CD14-positive monocyte (primary cell): ENCODE measurements around the gene ADAMTSL1. TPM values are rescaled to one million over a fixed set of nuclear protein-coding genes. Genes with fewer than 3 reads are reported as not detected.

ENCODE experiments used
- DNase-seq, 3 donors: peaks; one replicate each; pipeline ENCODE4 v3.0.0-alpha.2; 2011 to 2022
- H2AFZ ChIP-seq: 2 replicates; pipeline ENCODE4 v1.6.0; 2012; ENCODE audit warnings: mild to moderate bottlenecking, low read depth, low read length, inconsistent platforms; ENCODE audit not compliant: insufficient read depth, poor library complexity, severe bottlenecking
- H3K27ac ChIP-seq, 2 donors: 1 replicate in 1 of 2; 2 replicates in 1 of 2; pipeline ENCODE4 v1.5.1; 2012 to 2013; ENCODE audit warnings: low read length in 2 of 2, control low read depth in 1 of 2, inconsistent platforms in 1 of 2, low read depth in 1 of 2, mild to moderate bottlenecking in 1 of 2
- H3K27me3 ChIP-seq, 2 donors: one replicate each; pipeline versions ENCODE4 v1.6.0 to v1.6.1; 2011 to 2013; ENCODE audit warnings: low read length in 2 of 2; ENCODE audit not compliant: control insufficient read depth in 2 of 2, insufficient read depth in 2 of 2
- H3K36me3 ChIP-seq, 2 donors: replicated peaks in 1 of 2; 1 replicate in 1 of 2; 2 replicates in 1 of 2; pipeline versions ENCODE4 v1.5.1 to v1.6.1; 2012 to 2013; ENCODE audit warnings: low read length in 2 of 2, control low read depth in 1 of 2, inconsistent platforms in 1 of 2, mild to moderate bottlenecking in 1 of 2; ENCODE audit not compliant: insufficient read depth in 2 of 2, control insufficient read depth in 1 of 2
- H3K4me1 ChIP-seq, 2 donors: 1 replicate in 1 of 2; 2 replicates in 1 of 2; pipeline versions ENCODE4 v1.5.1 to v1.6.1; 2012 to 2013; ENCODE audit warnings: low read length in 2 of 2, control low read depth in 1 of 2, inconsistent platforms in 1 of 2, mild to moderate bottlenecking in 1 of 2, moderate library complexity in 1 of 2; ENCODE audit not compliant: insufficient read depth in 2 of 2, control insufficient read depth in 1 of 2
- H3K4me2 ChIP-seq: replicated peaks from 2 replicates; pipeline ENCODE3; 2012; ENCODE audit warnings: low read length, moderate library complexity, mild to moderate bottlenecking; ENCODE audit not compliant: poor library complexity, severe bottlenecking; ENCODE audit errors: extremely low read depth
- H3K4me3 ChIP-seq, 3 experiments: fragments of 200-600 bp in 1 of 3; sonication (generic) in 1 of 3; replicated peaks in 1 of 3; 1 replicate in 2 of 3; 2 replicates in 1 of 3; pipeline ENCODE4 v1.5.1; 2011 to 2013; ENCODE audit warnings: low read length in 3 of 3, mild to moderate bottlenecking in 3 of 3, control low read depth in 2 of 3, low read depth in 2 of 3, inconsistent platforms in 1 of 3, moderate library complexity in 1 of 3
- H3K79me2 ChIP-seq: 2 replicates; pipeline ENCODE4 v1.6.0; 2012; ENCODE audit warnings: mild to moderate bottlenecking, control low read depth, inconsistent platforms, low read length, moderate library complexity; ENCODE audit not compliant: insufficient read depth
- H3K9ac ChIP-seq: 2 replicates; pipeline ENCODE4 v1.6.0; 2017; ENCODE audit warnings: low read length, mild to moderate bottlenecking; ENCODE audit not compliant: insufficient read depth, poor library complexity, severe bottlenecking
- H3K9me3 ChIP-seq, 2 donors: replicated peaks in 1 of 2; 1 replicate in 1 of 2; 2 replicates in 1 of 2; pipeline versions ENCODE4 v1.5.1 to v1.6.1; 2012 to 2013; ENCODE audit warnings: low read length in 2 of 2, control low read depth in 1 of 2; ENCODE audit not compliant: control insufficient read depth in 1 of 2, insufficient read depth in 1 of 2
- H4K20me1 ChIP-seq: 2 replicates; pipeline ENCODE4 v1.6.0; 2012; ENCODE audit warnings: mild to moderate bottlenecking, low read length, control low read depth, moderate library complexity; ENCODE audit not compliant: insufficient read depth
- H3K27ac Mint-ChIP-seq, 7 donors: one replicate each; pipeline ENCODE4 v1.8.0; 2020; ENCODE audit warnings: mild to moderate bottlenecking in 7 of 7, mixed read lengths in 7 of 7, moderate library complexity in 6 of 7, inconsistent platforms in 2 of 7
- H3K27me3 Mint-ChIP-seq, 3 donors: one replicate each; pipeline ENCODE4 v1.8.0; 2021 to 2022; ENCODE audit warnings: low read depth in 3 of 3, mild to moderate bottlenecking in 3 of 3, mixed read lengths in 3 of 3, moderate library complexity in 3 of 3, inconsistent platforms in 1 of 3
- H3K36me3 Mint-ChIP-seq, 2 donors: one replicate each; pipeline ENCODE4 v1.8.0; 2020; ENCODE audit warnings: mixed read lengths in 2 of 2, inconsistent platforms in 1 of 2, mild to moderate bottlenecking in 1 of 2
- H3K4me1 Mint-ChIP-seq: one replicate; pipeline ENCODE4 v1.8.0; 2020; ENCODE audit warnings: mild to moderate bottlenecking, mixed read lengths
- H3K4me3 Mint-ChIP-seq, 2 donors: one replicate each; pipeline ENCODE4 v1.8.0; 2020; ENCODE audit warnings: mild to moderate bottlenecking in 2 of 2, mixed read lengths in 2 of 2, moderate library complexity in 1 of 2
- H3K9me3 Mint-ChIP-seq, 7 donors: one replicate each; pipeline ENCODE4 v1.8.0; 2020 to 2022; ENCODE audit warnings: mixed read lengths in 7 of 7, mild to moderate bottlenecking in 6 of 7, moderate library complexity in 6 of 7, inconsistent platforms in 2 of 7
- CTCF ChIP-seq: fragments of 200-600 bp; IDR thresholded peaks from one replicate; pipeline ENCODE4 v1.8.0; 2022; ENCODE audit warnings: antibody characterized with exemption, mild to moderate bottlenecking
- WGBS: methylation state at CpG from one replicate; pipeline ENCODE4 v1.1.5; 2013; ENCODE audit warnings: missing lambda C conversion rate; ENCODE audit not compliant: insufficient coverage; 5-methylcytosine and 5-hydroxymethylcytosine counted together
- intact Hi-C, 2 donors: fragments of 100-400 bp; cut with micrococcal nuclease; formaldehyde crosslinking; loops; one replicate each; pipeline versions ENCODE4 v1.15.0 to v1.15.1; 2023
- polyA plus RNA-seq, 3 donors: library from polyadenylated mRNA; depleted of rRNA in 1 of 3; unstranded in 2 of 3; stranded (reverse) in 1 of 3; fragments of 300-500 nt in 2 of 3; fragments of >200 nt in 1 of 3; fragmentation: Illumina TruSeq in 2 of 3; gene quantifications; 1 replicate in 2 of 3; 2 replicates in 1 of 3; pipeline ENCODE4 v1.2.3, GENCODE V29; 2012 to 2021

The ADAMTSL1 gene
- polyA plus RNA-seq, 3 donors: not detected

- H3K9me3 ChIP-seq: peaks cover 10 to 13% of the 10 kb centered on the region in 2 donors
- Mint-ChIP-seq H3K4me3 (no peak overlapping the region), H3K36me3 (no peaks in the 10 kb centered on the region), H3K9me3 (peaks cover 3 to 14% (median 7%) of the 10 kb centered on the region in 7 donors), H3K27me3 (peaks cover 0 to 4% (median 1%) of the 10 kb centered on the region in 3 donors), H3K27ac (no peak overlapping the region), H3K4me1 (no peaks in the 10 kb centered on the region)
- no peaks in the 10 kb centered on the region for H3K79me2 ChIP-seq
- no peak overlapping the region for H3K4me3 ChIP-seq
- no peak for TF ChIP-seq CTCF
- intact Hi-C loops: no loop called here
- 73% methylated on average over 3 of the region's 3 CpGs for WGBS
- H3K9ac ChIP-seq: no peak overlapping the region
- H3K4me1 ChIP-seq: no peaks in the 10 kb centered on the region
- H2AFZ ChIP-seq: no peak overlapping the region
- H3K27ac ChIP-seq: no peak overlapping the region
- no peaks in the 10 kb centered on the region for H4K20me1 ChIP-seq
- no peaks in the 10 kb centered on the region for H3K27me3 ChIP-seq
- H3K36me3 ChIP-seq: no peaks in the 10 kb centered on the region
- DNase-seq: no peak
- no peak overlapping the region for H3K4me2 ChIP-seq
Observed at GRCh38 chr9:18595597-18595996, 121.6 kb downstream of the ADAMTSL1 start.

GRCh38 chr9:18596920-18597319 lies 123.0 kb downstream of the ADAMTSL1 start:
- Histone ChIP-seq H3K27me3 (no peaks in the 10 kb centered on the region), H3K36me3 (no peaks in the 10 kb centered on the region), H2AFZ (no peak overlapping the region), H3K4me3 (no peak overlapping the region), H3K79me2 (no peaks in the 10 kb centered on the region), H4K20me1 (no peaks in the 10 kb centered on the region), H3K27ac (no peak overlapping the region), H3K9ac (no peak overlapping the region), H3K9me3 (peaks cover 6 to 10% of the 10 kb centered on the region in 2 donors), H3K4me1 (no peaks in the 10 kb centered on the region), H3K4me2 (no peak overlapping the region)
- DNase-seq: no peak
- no CpG with 5 or more reads among the region's 1 CpG for WGBS
- intact Hi-C loops: no loop called here
- Mint-ChIP-seq H3K4me1 (no peaks in the 10 kb centered on the region), H3K9me3 (peaks cover 2 to 8% (median 4%) of the 10 kb centered on the region in 7 donors), H3K36me3 (no peaks in the 10 kb centered on the region), H3K27ac (no peak overlapping the region), H3K27me3 (peaks cover 0 to 4% (median 1%) of the 10 kb centered on the region in 3 donors), H3K4me3 (no peak overlapping the region)
- no peak for TF ChIP-seq CTCF
